ENCODE results near the gene SYT1.
"Not testable (repeated sequence)": the region's sequence is repeated elsewhere in the genome, so short reads cannot be mapped to it uniquely, and the experiment has no call there.

Gene SYT1

GRCh38 chr12:79187032-79187431, 322.5 kb downstream of the SYT1 start:
- no peak overlapping the region for H3K4me3 ChIP-seq (ENCODE audit: low read depth in 1 of 2, low read length in 2 of 2)
- H3K4me1 ChIP-seq (ENCODE audit: control insufficient read depth in 1 of 2, insufficient read depth in 2 of 2, low read length in 2 of 2) = no peaks in the 10 kb centered on the region
- no peaks in the 10 kb centered on the region for H3K9me3 ChIP-seq (ENCODE audit: control insufficient read depth in 1 of 2, low read length in 2 of 2)
- H3K27me3 ChIP-seq (ENCODE audit: low read depth, low read length) = no peaks in the 10 kb centered on the region
- H3K27ac ChIP-seq (ENCODE audit: low read length) = no peak overlapping the region
- no peaks in the 10 kb centered on the region for H3K36me3 ChIP-seq (ENCODE audit: control insufficient read depth in 1 of 2, insufficient read depth in 2 of 2, low read length in 2 of 2)

GRCh38 chr12:79191391-79191790, 326.8 kb downstream of the SYT1 start:
- Histone ChIP-seq H3K4me3 (ENCODE audit: low read depth in 1 of 2, low read length in 2 of 2) (no peak overlapping the region), H3K27ac (ENCODE audit: low read length) (no peak overlapping the region), H3K4me1 (ENCODE audit: control insufficient read depth in 1 of 2, insufficient read depth in 2 of 2, low read length in 2 of 2) (no peaks in the 10 kb centered on the region), H3K27me3 (ENCODE audit: low read depth, low read length) (no peaks in the 10 kb centered on the region), H3K9me3 (ENCODE audit: control insufficient read depth in 1 of 2, low read length in 2 of 2) (no peaks in the 10 kb centered on the region), H3K36me3 (ENCODE audit: control insufficient read depth in 1 of 2, insufficient read depth in 2 of 2, low read length in 2 of 2) (no peaks in the 10 kb centered on the region)

- H3K9me3 ChIP-seq (ENCODE audit: control insufficient read depth in 1 of 2, low read length in 2 of 2) = no peaks in the 10 kb centered on the region
- no peaks in the 10 kb centered on the region for H3K27me3 ChIP-seq (ENCODE audit: low read depth, low read length)
- H3K36me3 ChIP-seq (ENCODE audit: control insufficient read depth in 1 of 2, insufficient read depth in 2 of 2, low read length in 2 of 2) = no peaks in the 10 kb centered on the region
- H3K4me1 ChIP-seq (ENCODE audit: control insufficient read depth in 1 of 2, insufficient read depth in 2 of 2, low read length in 2 of 2) = no peaks in the 10 kb centered on the region
- H3K4me3 ChIP-seq (ENCODE audit: low read depth in 1 of 2, low read length in 2 of 2) = no peak overlapping the region
- no peak overlapping the region for H3K27ac ChIP-seq (ENCODE audit: low read length)
These were observed 330.0 kb downstream of the SYT1 start for GRCh38 chr12:79194595-79194994.

- no peak overlapping the region for H3K27ac ChIP-seq (ENCODE audit: low read length)
- H3K27me3 ChIP-seq (ENCODE audit: low read depth, low read length) = no peaks in the 10 kb centered on the region
- H3K4me3 ChIP-seq (ENCODE audit: low read depth in 1 of 2, low read length in 2 of 2) = no peak overlapping the region
- H3K9me3 ChIP-seq (ENCODE audit: control insufficient read depth in 1 of 2, low read length in 2 of 2) = no peaks in the 10 kb centered on the region
- no peaks in the 10 kb centered on the region for H3K4me1 ChIP-seq (ENCODE audit: control insufficient read depth in 1 of 2, insufficient read depth in 2 of 2, low read length in 2 of 2)
- H3K36me3 ChIP-seq (ENCODE audit: control insufficient read depth in 1 of 2, insufficient read depth in 2 of 2, low read length in 2 of 2) = no peaks in the 10 kb centered on the region
These were observed 334.6 kb downstream of the SYT1 start for GRCh38 chr12:79199166-79199565.

GRCh38 chr12:79200176-79200575, 335.6 kb downstream of the SYT1 start:
- no peaks in the 10 kb centered on the region for H3K27me3 ChIP-seq (ENCODE audit: low read depth, low read length)
- H3K4me1 ChIP-seq (ENCODE audit: control insufficient read depth in 1 of 2, insufficient read depth in 2 of 2, low read length in 2 of 2) = no peaks in the 10 kb centered on the region
- no peaks in the 10 kb centered on the region for H3K36me3 ChIP-seq (ENCODE audit: control insufficient read depth in 1 of 2, insufficient read depth in 2 of 2, low read length in 2 of 2)
- no peak overlapping the region for H3K27ac ChIP-seq (ENCODE audit: low read length)
- H3K4me3 ChIP-seq (ENCODE audit: low read depth in 1 of 2, low read length in 2 of 2) = no peak overlapping the region
- H3K9me3 ChIP-seq (ENCODE audit: control insufficient read depth in 1 of 2, low read length in 2 of 2) = no peaks in the 10 kb centered on the region

- no peak overlapping the region for H3K4me3 ChIP-seq (ENCODE audit: low read depth in 1 of 2, low read length in 2 of 2)
- no peaks in the 10 kb centered on the region for H3K4me1 ChIP-seq (ENCODE audit: control insufficient read depth in 1 of 2, insufficient read depth in 2 of 2, low read length in 2 of 2)
- no peak overlapping the region for H3K27ac ChIP-seq (ENCODE audit: low read length)
- H3K9me3 ChIP-seq (ENCODE audit: control insufficient read depth in 1 of 2, low read length in 2 of 2) = no peaks in the 10 kb centered on the region
- no peaks in the 10 kb centered on the region for H3K27me3 ChIP-seq (ENCODE audit: low read depth, low read length)
- H3K36me3 ChIP-seq (ENCODE audit: control insufficient read depth in 1 of 2, insufficient read depth in 2 of 2, low read length in 2 of 2) = no peaks in the 10 kb centered on the region
These were observed 338.6 kb downstream of the SYT1 start for GRCh38 chr12:79203058-79203647.

- Histone ChIP-seq H3K36me3 (ENCODE audit: control insufficient read depth in 1 of 2, insufficient read depth in 2 of 2, low read length in 2 of 2) (no peaks in the 10 kb centered on the region), H3K4me1 (ENCODE audit: control insufficient read depth in 1 of 2, insufficient read depth in 2 of 2, low read length in 2 of 2) (no peaks in the 10 kb centered on the region), H3K4me3 (ENCODE audit: low read depth in 1 of 2, low read length in 2 of 2) (no peak overlapping the region), H3K9me3 (ENCODE audit: control insufficient read depth in 1 of 2, low read length in 2 of 2) (no peaks in the 10 kb centered on the region), H3K27ac (ENCODE audit: low read length) (no peak overlapping the region), H3K27me3 (ENCODE audit: low read depth, low read length) (no peaks in the 10 kb centered on the region)
These were observed 342.3 kb downstream of the SYT1 start for GRCh38 chr12:79206871-79207270.

GRCh38 chr12:79210403-79210802, 345.8 kb downstream of the SYT1 start:
- H3K9me3 ChIP-seq (ENCODE audit: control insufficient read depth in 1 of 2, low read length in 2 of 2); H3K4me3 ChIP-seq (ENCODE audit: low read depth in 1 of 2, low read length in 2 of 2); H3K27me3 ChIP-seq (ENCODE audit: low read depth, low read length); H3K4me1 ChIP-seq (ENCODE audit: control insufficient read depth in 1 of 2, insufficient read depth in 2 of 2, low read length in 2 of 2); H3K27ac ChIP-seq (ENCODE audit: low read length); H3K36me3 ChIP-seq (ENCODE audit: control insufficient read depth in 1 of 2, insufficient read depth in 2 of 2, low read length in 2 of 2): not testable (repeated sequence)

GRCh38 chr12:79217306-79217705, 352.7 kb downstream of the SYT1 start:
- Histone ChIP-seq H3K36me3 (ENCODE audit: control insufficient read depth in 1 of 2, insufficient read depth in 2 of 2, low read length in 2 of 2) (no peaks in the 10 kb centered on the region), H3K4me3 (ENCODE audit: low read depth in 1 of 2, low read length in 2 of 2) (no peak overlapping the region), H3K27me3 (ENCODE audit: low read depth, low read length) (no peaks in the 10 kb centered on the region), H3K4me1 (ENCODE audit: control insufficient read depth in 1 of 2, insufficient read depth in 2 of 2, low read length in 2 of 2) (no peaks in the 10 kb centered on the region), H3K27ac (ENCODE audit: low read length) (no peak overlapping the region), H3K9me3 (ENCODE audit: control insufficient read depth in 1 of 2, low read length in 2 of 2) (peaks cover 0 to 1% of the 10 kb centered on the region in 2 donors)

GRCh38 chr12:79223210-79223609, 358.6 kb downstream of the SYT1 start:
- Histone ChIP-seq H3K36me3 (ENCODE audit: control insufficient read depth in 1 of 2, insufficient read depth in 2 of 2, low read length in 2 of 2) (no peaks in the 10 kb centered on the region), H3K4me3 (ENCODE audit: low read depth in 1 of 2, low read length in 2 of 2) (no peak overlapping the region), H3K9me3 (ENCODE audit: control insufficient read depth in 1 of 2, low read length in 2 of 2) (peaks cover 0 to 10% of the 10 kb centered on the region in 2 donors), H3K27ac (ENCODE audit: low read length) (no peak overlapping the region), H3K4me1 (ENCODE audit: control insufficient read depth in 1 of 2, insufficient read depth in 2 of 2, low read length in 2 of 2) (no peaks in the 10 kb centered on the region), H3K27me3 (ENCODE audit: low read depth, low read length) (no peaks in the 10 kb centered on the region)

- Histone ChIP-seq H3K9me3 (ENCODE audit: control insufficient read depth in 1 of 2, low read length in 2 of 2) (peaks cover 0 to 10% of the 10 kb centered on the region in 2 donors), H3K4me1 (ENCODE audit: control insufficient read depth in 1 of 2, insufficient read depth in 2 of 2, low read length in 2 of 2) (no peaks in the 10 kb centered on the region), H3K36me3 (ENCODE audit: control insufficient read depth in 1 of 2, insufficient read depth in 2 of 2, low read length in 2 of 2) (no peaks in the 10 kb centered on the region), H3K27ac (ENCODE audit: low read length) (no peak overlapping the region), H3K4me3 (ENCODE audit: low read depth in 1 of 2, low read length in 2 of 2) (no peak overlapping the region), H3K27me3 (ENCODE audit: low read depth, low read length) (no peaks in the 10 kb centered on the region)
These were observed 359.2 kb downstream of the SYT1 start for GRCh38 chr12:79223761-79224160.

GRCh38 chr12:79227091-79227490, 362.5 kb downstream of the SYT1 start:
- H3K9me3 ChIP-seq (ENCODE audit: control insufficient read depth in 1 of 2, low read length in 2 of 2) = peaks cover 0 to 10% of the 10 kb centered on the region in 2 donors
- no peaks in the 10 kb centered on the region for H3K36me3 ChIP-seq (ENCODE audit: control insufficient read depth in 1 of 2, insufficient read depth in 2 of 2, low read length in 2 of 2)
- H3K4me1 ChIP-seq (ENCODE audit: control insufficient read depth in 1 of 2, insufficient read depth in 2 of 2, low read length in 2 of 2) = no peaks in the 10 kb centered on the region
- no peak overlapping the region for H3K27ac ChIP-seq (ENCODE audit: low read length)
- no peaks in the 10 kb centered on the region for H3K27me3 ChIP-seq (ENCODE audit: low read depth, low read length)
- no peak overlapping the region for H3K4me3 ChIP-seq (ENCODE audit: low read depth in 1 of 2, low read length in 2 of 2)
